GM23338 (cell line): ENCODE measurements around the gene ACY1. TPM values are rescaled to one million over a fixed set of nuclear protein-coding genes. Genes with fewer than 3 reads are reported as not detected.

Experiments
- ATAC-seq: fragments of 200-7000 bp; cut with Tn5 transposase; 3 replicates; pipeline ENCODE4 v1.9.1; 2020
- DNase-seq: peaks from one replicate; pipeline ENCODE4 v3.0.0-alpha.2; 2015; ENCODE audit warnings: low spot score
- H2AFZ ChIP-seq: fragments of 200-600 bp; sonication (generic); 2 replicates; pipeline ENCODE4 v1.8.0; 2016; ENCODE audit warnings: antibody characterized with exemption, mild to moderate bottlenecking, moderate library complexity
- H3F3A ChIP-seq: fragments of 200-600 bp; sonication (generic); replicated peaks from 2 replicates; pipeline ENCODE4 v1.8.0; 2017; ENCODE audit warnings: antibody characterized with exemption, mixed run types, low read depth
- H3K27ac ChIP-seq: fragments of 200-600 bp; sonication (generic); 2 replicates; pipeline ENCODE4 v1.6.1; 2016; ENCODE audit warnings: low read depth
- H3K27me3 ChIP-seq: fragments of 200-600 bp; sonication (generic); 2 replicates; pipeline ENCODE4 v1.8.0; 2016; ENCODE audit warnings: mild to moderate bottlenecking, mixed run types, moderate library complexity; ENCODE audit not compliant: insufficient read depth
- H3K36me3 ChIP-seq: fragments of 200-600 bp; sonication (generic); 2 replicates; pipeline ENCODE4 v1.8.0; 2016; ENCODE audit warnings: mild to moderate bottlenecking; ENCODE audit not compliant: insufficient read depth
- H3K4me1 ChIP-seq: fragments of 200-600 bp; sonication (generic); 2 replicates; pipeline ENCODE4 v1.8.0; 2016; ENCODE audit warnings: mild to moderate bottlenecking, moderate library complexity; ENCODE audit not compliant: insufficient read depth
- H3K4me2 ChIP-seq: fragments of 200-600 bp; sonication (generic); 2 replicates; pipeline ENCODE4 v1.7.1; 2017; ENCODE audit warnings: mixed run types
- H3K4me3 ChIP-seq: fragments of 200-600 bp; sonication (generic); 2 replicates; pipeline ENCODE4 v1.6.1; 2016; ENCODE audit warnings: mixed run types
- H3K79me2 ChIP-seq: fragments of 200-600 bp; sonication (generic); replicated peaks from 2 replicates; pipeline ENCODE4 v1.8.0; 2017; ENCODE audit warnings: mild to moderate bottlenecking; ENCODE audit not compliant: insufficient read depth
- H3K9me2 ChIP-seq: fragments of 200-600 bp; sonication (generic); 2 replicates; pipeline ENCODE4 v1.8.0; 2017; ENCODE audit not compliant: insufficient read depth
- H4K20me1 ChIP-seq: fragments of 200-600 bp; sonication (generic); replicated peaks from 2 replicates; pipeline ENCODE4 v1.8.0; 2017; ENCODE audit warnings: mild to moderate bottlenecking; ENCODE audit not compliant: insufficient read depth
- H3K27ac Mint-ChIP-seq: 2 replicates; pipeline ENCODE4 v1.8.0; 2020; ENCODE audit warnings: inconsistent platforms, mild to moderate bottlenecking, moderate library complexity, mixed read lengths
- H3K27me3 Mint-ChIP-seq: 3 replicates; pipeline ENCODE4 v1.8.0; 2022; ENCODE audit warnings: low read depth, mild to moderate bottlenecking, moderate library complexity, mixed read lengths, inconsistent platforms; ENCODE audit not compliant: insufficient read depth, poor library complexity
- H3K36me3 Mint-ChIP-seq: 3 replicates; pipeline ENCODE4 v1.8.0; 2021; ENCODE audit warnings: low read depth, mild to moderate bottlenecking, inconsistent platforms, moderate library complexity, mixed read lengths
- H3K4me1 Mint-ChIP-seq: 3 replicates; pipeline ENCODE4 v1.8.0; 2020; ENCODE audit warnings: mild to moderate bottlenecking, inconsistent platforms, mixed read lengths
- H3K4me3 Mint-ChIP-seq: 3 replicates; pipeline ENCODE4 v1.8.0; 2021; ENCODE audit warnings: moderate library complexity, mild to moderate bottlenecking, inconsistent platforms, mixed read lengths
- H3K9me3 Mint-ChIP-seq: 3 replicates; pipeline ENCODE4 v1.8.0; 2020; ENCODE audit warnings: moderate library complexity, mild to moderate bottlenecking, inconsistent platforms, mixed read lengths
- CREB1 ChIP-seq: fragments of 250-450 bp; sonication (Bioruptor Pico); IDR thresholded peaks from 2 replicates; pipeline ENCODE4 v1.5.0; 2020; ENCODE audit warnings: low read depth, mild to moderate bottlenecking, moderate library complexity
- EZH2 ChIP-seq: fragments of 200-600 bp; sonication (generic); IDR thresholded peaks from one replicate; pipeline ENCODE4 v1.8.0; 2017; ENCODE audit warnings: antibody characterized with exemption, mild to moderate bottlenecking, low read depth; ENCODE audit not compliant: unreplicated experiment
- EZH2phosphoT487 ChIP-seq: fragments of 200-600 bp; sonication (generic); IDR thresholded peaks from one replicate; pipeline ENCODE4 v1.8.1; 2018; ENCODE audit warnings: antibody characterized with exemption; ENCODE audit not compliant: unreplicated experiment
- JUNB ChIP-seq: IDR thresholded peaks from one replicate; pipeline ENCODE4 v1.6.1; 2016; ENCODE audit warnings: antibody characterized with exemption; ENCODE audit not compliant: unreplicated experiment
- NANOG ChIP-seq: IDR thresholded peaks from 2 replicates; pipeline ENCODE4 v1.6.1; 2016; ENCODE audit warnings: antibody characterized with exemption, borderline replicate concordance
- POLR2AphosphoS5 ChIP-seq: IDR thresholded peaks from 2 replicates; pipeline ENCODE4 v1.6.1; 2016; ENCODE audit warnings: antibody characterized with exemption, low read depth
- STAT1 ChIP-seq: IDR thresholded peaks from one replicate; pipeline ENCODE4 v1.6.1; 2016; ENCODE audit warnings: antibody characterized with exemption; ENCODE audit not compliant: unreplicated experiment
- ZNF114 ChIP-seq: fragments of 250-450 bp; sonication (Bioruptor Pico); IDR thresholded peaks from 2 replicates; pipeline ENCODE4 v1.5.0; 2020; ENCODE audit warnings: mild to moderate bottlenecking, moderate library complexity
- ZNF331 ChIP-seq: fragments of 250-450 bp; sonication (Bioruptor Pico); IDR thresholded peaks from 2 replicates; pipeline ENCODE4 v1.5.0; 2020; ENCODE audit warnings: low read depth, mild to moderate bottlenecking, moderate library complexity
- polyA plus RNA-seq: library from polyadenylated mRNA; unstranded; fragments of >200 nt; fragmentation: Nextera tagmentation; extraction: Ambion mirVana; gene quantifications from 2 replicates; pipeline ENCODE4 v1.2.1, GENCODE V29; 2016
- total RNA-seq: library from RNA; depleted of rRNA; stranded (reverse); fragments of >200 nt; shearing (Covaris generic); gene quantifications from 2 replicates; pipeline ENCODE4 v1.2.3, GENCODE V29; 2014
- TF ChIP-seq, protein P1 (sequence below): IDR thresholded peaks from 2 replicates; pipeline ENCODE4 v1.6.1; 2016; ENCODE audit warnings: antibody characterized with exemption
- TF ChIP-seq, protein P2 (sequence below): IDR thresholded peaks from one replicate; pipeline ENCODE4 v1.6.1; 2018; ENCODE audit warnings: antibody characterized with exemption; ENCODE audit not compliant: unreplicated experiment
- TF ChIP-seq, protein P3 (sequence below), 2 experiments: fragments of 200-600 bp in 1 of 2; sonication (generic) in 1 of 2; conservative IDR thresholded peaks; 2 replicates each; pipeline versions ENCODE4 v1.5.1 to v1.6.1; 2016 to 2017; ENCODE audit warnings: antibody characterized with exemption in 2 of 2, low read depth in 2 of 2, mild to moderate bottlenecking in 2 of 2, moderate library complexity in 1 of 2

ACY1 gene
- total and polyA plus RNA-seq, 2 experiments from 2014 or later, result 38.4 to 62.8 TPM

- Histone ChIP-seq H3F3A (0 out of 2 replicates have a peak, but pooled peaks cover 2% of the 10 kb centered on the region), H3K36me3 (0 out of 2 replicates have a peak, but pooled peaks cover 6% of the 10 kb centered on the region), H3K4me1 (peaks cover 9% of the 10 kb centered on the region; the same call in 1 of the 2 replicates), H2AFZ (peak overlapping the region; percentile 69), H3K27ac (no peak overlapping the region), H3K27me3 (no peaks in the 10 kb centered on the region), H3K9me2 (no peaks in the 10 kb centered on the region), H3K4me3 (peak overlapping the region; percentile 45), H4K20me1 (peaks cover 12% of the 10 kb centered on the region), H3K79me2 (peaks cover 25% of the 10 kb centered on the region), H3K4me2 (peak overlapping the region; percentile 76)
- no peaks in the 10 kb centered on the region for H3K9me3 Mint-ChIP-seq
- H3K27ac Mint-ChIP-seq, result no peak overlapping the region; the same call in 1 of the 2 replicates
- DNase-seq, result no peak
- TF ChIP-seq, protein P1, sequence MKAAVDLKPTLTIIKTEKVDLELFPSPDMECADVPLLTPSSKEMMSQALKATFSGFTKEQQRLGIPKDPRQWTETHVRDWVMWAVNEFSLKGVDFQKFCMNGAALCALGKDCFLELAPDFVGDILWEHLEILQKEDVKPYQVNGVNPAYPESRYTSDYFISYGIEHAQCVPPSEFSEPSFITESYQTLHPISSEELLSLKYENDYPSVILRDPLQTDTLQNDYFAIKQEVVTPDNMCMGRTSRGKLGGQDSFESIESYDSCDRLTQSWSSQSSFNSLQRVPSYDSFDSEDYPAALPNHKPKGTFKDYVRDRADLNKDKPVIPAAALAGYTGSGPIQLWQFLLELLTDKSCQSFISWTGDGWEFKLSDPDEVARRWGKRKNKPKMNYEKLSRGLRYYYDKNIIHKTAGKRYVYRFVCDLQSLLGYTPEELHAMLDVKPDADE, result no peak
- TF ChIP-seq EZH2phosphoT487 (no peak), EZH2 (no peak), JUNB (no peak)
- peaks cover 29% of the 10 kb centered on the region for H3K36me3 Mint-ChIP-seq
- peak; percentile 3 for ATAC-seq
- peaks cover 18% of the 10 kb centered on the region for H3K4me1 Mint-ChIP-seq
- peaks cover 23% of the 10 kb centered on the region for H3K27me3 Mint-ChIP-seq
- H3K4me3 Mint-ChIP-seq, result peak overlapping the region; percentile 92
Observed at GRCh38 chr3:51942603-51943450, 40.5 kb upstream of the ACY1 start.

DNA sequence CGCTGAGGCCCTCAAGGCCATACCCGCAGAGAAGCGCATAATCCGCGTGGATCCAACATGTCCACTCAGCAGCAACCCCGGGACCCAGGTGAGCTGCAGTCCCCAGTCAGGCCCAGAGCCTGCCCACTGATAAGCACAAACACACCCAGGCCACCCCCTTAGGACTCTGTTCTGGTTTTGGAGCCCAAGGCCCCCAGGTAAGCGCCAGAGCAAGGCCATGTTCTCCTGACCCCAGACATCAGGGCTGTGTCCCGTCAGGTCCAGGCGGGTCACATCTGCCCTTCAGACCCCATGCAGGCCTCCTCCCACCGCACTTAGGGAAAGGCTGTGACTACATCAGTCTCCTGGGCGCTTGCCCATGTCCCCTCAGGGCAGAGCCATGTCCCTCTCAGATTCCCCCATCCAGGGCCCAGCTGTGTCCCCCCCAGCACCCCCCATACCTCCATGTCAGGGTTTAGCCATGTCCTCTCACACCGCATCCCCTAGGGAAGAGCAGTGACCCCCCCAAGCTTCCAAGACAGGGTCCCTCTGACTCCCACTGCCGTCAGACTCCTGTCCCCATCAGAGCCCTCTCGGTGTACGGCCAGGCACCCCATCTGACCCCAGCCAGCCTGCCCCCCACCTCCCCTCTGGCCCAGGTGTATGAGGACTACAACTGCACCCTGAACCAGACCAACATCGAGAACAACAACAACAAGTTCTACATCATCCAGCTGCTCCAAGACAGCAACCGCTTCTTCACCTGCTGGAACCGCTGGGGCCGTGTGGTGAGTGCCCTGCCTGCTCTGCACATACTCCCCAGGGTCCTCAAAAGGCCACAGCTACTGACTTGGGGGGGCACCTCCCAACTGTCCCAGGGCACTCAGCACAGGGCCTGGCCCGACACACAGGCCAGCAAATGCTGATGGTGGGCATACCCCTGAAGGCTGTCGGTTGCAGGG is 39.6 kb upstream of the ACY1 start:
- Histone ChIP-seq H3K4me3 (no peak overlapping the region), H3K79me2 (peaks cover 25% of the 10 kb centered on the region), H3K36me3 (0 out of 2 replicates have a peak, but pooled peaks cover 6% of the 10 kb centered on the region), H4K20me1 (peaks cover 12% of the 10 kb centered on the region), H3K4me2 (no peak overlapping the region), H3K4me1 (peaks cover 9% of the 10 kb centered on the region; the same call in 1 of the 2 replicates), H3F3A (0 out of 2 replicates have a peak, but pooled peaks cover 2% of the 10 kb centered on the region), H3K27ac (no peak overlapping the region), H2AFZ (no peak overlapping the region), H3K9me2 (no peaks in the 10 kb centered on the region), H3K27me3 (no peaks in the 10 kb centered on the region)
- peaks cover 23% of the 10 kb centered on the region for H3K27me3 Mint-ChIP-seq
- no peak overlapping the region; the same call in 2 of the 3 replicates for H3K4me3 Mint-ChIP-seq
- H3K9me3 Mint-ChIP-seq, result no peaks in the 10 kb centered on the region
- peaks cover 20% of the 10 kb centered on the region for H3K36me3 Mint-ChIP-seq
- DNase-seq, result no peak
- ATAC-seq, result no peak
- peaks cover 18% of the 10 kb centered on the region for H3K4me1 Mint-ChIP-seq
- H3K27ac Mint-ChIP-seq, result no peak overlapping the region
- TF ChIP-seq ZNF114 (CRISPR knock-in tag), result no peak
- no peak for TF ChIP-seq JUNB
- TF ChIP-seq STAT1, result no peak
- TF ChIP-seq, protein P2, sequence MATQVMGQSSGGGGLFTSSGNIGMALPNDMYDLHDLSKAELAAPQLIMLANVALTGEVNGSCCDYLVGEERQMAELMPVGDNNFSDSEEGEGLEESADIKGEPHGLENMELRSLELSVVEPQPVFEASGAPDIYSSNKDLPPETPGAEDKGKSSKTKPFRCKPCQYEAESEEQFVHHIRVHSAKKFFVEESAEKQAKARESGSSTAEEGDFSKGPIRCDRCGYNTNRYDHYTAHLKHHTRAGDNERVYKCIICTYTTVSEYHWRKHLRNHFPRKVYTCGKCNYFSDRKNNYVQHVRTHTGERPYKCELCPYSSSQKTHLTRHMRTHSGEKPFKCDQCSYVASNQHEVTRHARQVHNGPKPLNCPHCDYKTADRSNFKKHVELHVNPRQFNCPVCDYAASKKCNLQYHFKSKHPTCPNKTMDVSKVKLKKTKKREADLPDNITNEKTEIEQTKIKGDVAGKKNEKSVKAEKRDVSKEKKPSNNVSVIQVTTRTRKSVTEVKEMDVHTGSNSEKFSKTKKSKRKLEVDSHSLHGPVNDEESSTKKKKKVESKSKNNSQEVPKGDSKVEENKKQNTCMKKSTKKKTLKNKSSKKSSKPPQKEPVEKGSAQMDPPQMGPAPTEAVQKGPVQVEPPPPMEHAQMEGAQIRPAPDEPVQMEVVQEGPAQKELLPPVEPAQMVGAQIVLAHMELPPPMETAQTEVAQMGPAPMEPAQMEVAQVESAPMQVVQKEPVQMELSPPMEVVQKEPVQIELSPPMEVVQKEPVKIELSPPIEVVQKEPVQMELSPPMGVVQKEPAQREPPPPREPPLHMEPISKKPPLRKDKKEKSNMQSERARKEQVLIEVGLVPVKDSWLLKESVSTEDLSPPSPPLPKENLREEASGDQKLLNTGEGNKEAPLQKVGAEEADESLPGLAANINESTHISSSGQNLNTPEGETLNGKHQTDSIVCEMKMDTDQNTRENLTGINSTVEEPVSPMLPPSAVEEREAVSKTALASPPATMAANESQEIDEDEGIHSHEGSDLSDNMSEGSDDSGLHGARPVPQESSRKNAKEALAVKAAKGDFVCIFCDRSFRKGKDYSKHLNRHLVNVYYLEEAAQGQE, result no peak
- TF ChIP-seq, protein P3, sequence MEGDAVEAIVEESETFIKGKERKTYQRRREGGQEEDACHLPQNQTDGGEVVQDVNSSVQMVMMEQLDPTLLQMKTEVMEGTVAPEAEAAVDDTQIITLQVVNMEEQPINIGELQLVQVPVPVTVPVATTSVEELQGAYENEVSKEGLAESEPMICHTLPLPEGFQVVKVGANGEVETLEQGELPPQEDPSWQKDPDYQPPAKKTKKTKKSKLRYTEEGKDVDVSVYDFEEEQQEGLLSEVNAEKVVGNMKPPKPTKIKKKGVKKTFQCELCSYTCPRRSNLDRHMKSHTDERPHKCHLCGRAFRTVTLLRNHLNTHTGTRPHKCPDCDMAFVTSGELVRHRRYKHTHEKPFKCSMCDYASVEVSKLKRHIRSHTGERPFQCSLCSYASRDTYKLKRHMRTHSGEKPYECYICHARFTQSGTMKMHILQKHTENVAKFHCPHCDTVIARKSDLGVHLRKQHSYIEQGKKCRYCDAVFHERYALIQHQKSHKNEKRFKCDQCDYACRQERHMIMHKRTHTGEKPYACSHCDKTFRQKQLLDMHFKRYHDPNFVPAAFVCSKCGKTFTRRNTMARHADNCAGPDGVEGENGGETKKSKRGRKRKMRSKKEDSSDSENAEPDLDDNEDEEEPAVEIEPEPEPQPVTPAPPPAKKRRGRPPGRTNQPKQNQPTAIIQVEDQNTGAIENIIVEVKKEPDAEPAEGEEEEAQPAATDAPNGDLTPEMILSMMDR (conservative IDR thresholded peaks at IDR 0.05; ENCODE audit: low read depth in 2 of 2), result no peak
- TF ChIP-seq, protein P1, result no peak
- TF ChIP-seq CREB1, result no peak
- TF ChIP-seq EZH2, result no peak
- no peak for TF ChIP-seq ZNF331 (CRISPR knock-in tag)
- no peak for TF ChIP-seq POLR2AphosphoS5
- no peak for TF ChIP-seq EZH2phosphoT487
- no peak for TF ChIP-seq NANOG
